Endothelial cell of umbilical vein (primary cell): Measurements from ENCODE around the gene ITGA2B.

Experiments
- EZH2 ChIP-seq: IDR thresholded peaks from 2 replicates; pipeline ENCODE4 v1.6.1; 2012; ENCODE audit warnings: borderline replicate concordance, low read depth, mild to moderate bottlenecking, moderate library complexity, low read length, inconsistent platforms; ENCODE audit not compliant: severe bottlenecking
- FOS ChIP-seq: IDR thresholded peaks from 2 replicates; pipeline ENCODE4 v1.6.1; 2011; ENCODE audit warnings: mild to moderate bottlenecking, low read length, moderate library complexity, borderline replicate concordance; ENCODE audit not compliant: insufficient read depth
- GATA2 ChIP-seq: IDR thresholded peaks from 2 replicates; pipeline ENCODE4 v1.7.0; 2011; ENCODE audit warnings: low read depth, mild to moderate bottlenecking, moderate library complexity, mixed read lengths, low read length; ENCODE audit not compliant: insufficient read length, insufficient read depth
- JUN ChIP-seq: IDR thresholded peaks from 2 replicates; pipeline ENCODE4 v1.6.1; 2011; ENCODE audit warnings: borderline replicate concordance, low read depth; ENCODE audit not compliant: insufficient read length, insufficient read depth
- MYC ChIP-seq: IDR thresholded peaks from one replicate; pipeline ENCODE4 v1.6.1; 2011; ENCODE audit warnings: mild to moderate bottlenecking, low read depth, low read length
- POLR2A ChIP-seq: IDR thresholded peaks from 2 replicates; pipeline ENCODE4 v1.6.1; 2012; ENCODE audit warnings: low read depth, mild to moderate bottlenecking, control low read depth, low read length
- POLR2AphosphoS5 ChIP-seq: IDR thresholded peaks from 2 replicates; pipeline ENCODE4 v1.6.1; 2012; ENCODE audit warnings: low read depth, mild to moderate bottlenecking, control low read depth, low read length, moderate library complexity; ENCODE audit not compliant: insufficient read depth
- TF ChIP-seq, protein P1 (sequence below), 2 donors: IDR thresholded peaks; 1 replicate in 1 of 2; 2 replicates in 1 of 2; pipeline ENCODE4 v1.5.1; 2011; ENCODE audit warnings: low read length in 2 of 2, mild to moderate bottlenecking in 2 of 2, moderate library complexity in 2 of 2, control low read depth in 1 of 2, inconsistent platforms in 1 of 2, low read depth in 1 of 2; ENCODE audit not compliant: insufficient read depth in 1 of 2; ENCODE audit errors: extremely low read depth in 1 of 2
- TF ChIP-seq, protein P2 (sequence below): IDR thresholded peaks from 2 replicates; pipeline ENCODE4 v1.6.1; 2011; ENCODE audit not compliant: insufficient read depth, insufficient read length

GRCh38 chr17:44389723-44390202 lies 314 bp upstream of the ITGA2B start:
- TF ChIP-seq, protein P1, sequence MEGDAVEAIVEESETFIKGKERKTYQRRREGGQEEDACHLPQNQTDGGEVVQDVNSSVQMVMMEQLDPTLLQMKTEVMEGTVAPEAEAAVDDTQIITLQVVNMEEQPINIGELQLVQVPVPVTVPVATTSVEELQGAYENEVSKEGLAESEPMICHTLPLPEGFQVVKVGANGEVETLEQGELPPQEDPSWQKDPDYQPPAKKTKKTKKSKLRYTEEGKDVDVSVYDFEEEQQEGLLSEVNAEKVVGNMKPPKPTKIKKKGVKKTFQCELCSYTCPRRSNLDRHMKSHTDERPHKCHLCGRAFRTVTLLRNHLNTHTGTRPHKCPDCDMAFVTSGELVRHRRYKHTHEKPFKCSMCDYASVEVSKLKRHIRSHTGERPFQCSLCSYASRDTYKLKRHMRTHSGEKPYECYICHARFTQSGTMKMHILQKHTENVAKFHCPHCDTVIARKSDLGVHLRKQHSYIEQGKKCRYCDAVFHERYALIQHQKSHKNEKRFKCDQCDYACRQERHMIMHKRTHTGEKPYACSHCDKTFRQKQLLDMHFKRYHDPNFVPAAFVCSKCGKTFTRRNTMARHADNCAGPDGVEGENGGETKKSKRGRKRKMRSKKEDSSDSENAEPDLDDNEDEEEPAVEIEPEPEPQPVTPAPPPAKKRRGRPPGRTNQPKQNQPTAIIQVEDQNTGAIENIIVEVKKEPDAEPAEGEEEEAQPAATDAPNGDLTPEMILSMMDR (IDR thresholded peaks at IDR 0.05; ENCODE audit: extremely low read depth in 1 of 2, insufficient read depth in 1 of 2, low read depth in 1 of 2, low read length in 2 of 2): no peak
- TF ChIP-seq POLR2AphosphoS5: no peak
- TF ChIP-seq JUN: no peak
- no peak for TF ChIP-seq POLR2A
- no peak for TF ChIP-seq EZH2
- TF ChIP-seq GATA2: no peak
- TF ChIP-seq, protein P2, sequence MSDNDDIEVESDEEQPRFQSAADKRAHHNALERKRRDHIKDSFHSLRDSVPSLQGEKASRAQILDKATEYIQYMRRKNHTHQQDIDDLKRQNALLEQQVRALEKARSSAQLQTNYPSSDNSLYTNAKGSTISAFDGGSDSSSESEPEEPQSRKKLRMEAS: no peak
- TF ChIP-seq FOS: no peak
- no peak for TF ChIP-seq MYC
